MM.1S (cell line): ENCODE measurements around the gene PLCB1.

ENCODE experiments used
- EZH2 ChIP-seq: fragments of 300-600 bp; sonication (generic); optimal IDR thresholded peaks from 2 replicates; pipeline ENCODE3; 2017; ENCODE audit warnings: low read depth, mild to moderate bottlenecking, antibody characterized with exemption, low read length, mixed read lengths
- EZH2phosphoT487 ChIP-seq: fragments of 300-600 bp; sonication (generic); IDR thresholded peaks from 2 replicates; pipeline ENCODE4 v1.6.1; 2018; ENCODE audit warnings: antibody characterized with exemption, low read length
- TF ChIP-seq, protein P1 (sequence below): fragments of 300-600 bp; sonication (generic); IDR thresholded peaks from 2 replicates; pipeline ENCODE4 v1.5.1; 2016; ENCODE audit warnings: antibody characterized with exemption, low read length, mixed read lengths

DNA sequence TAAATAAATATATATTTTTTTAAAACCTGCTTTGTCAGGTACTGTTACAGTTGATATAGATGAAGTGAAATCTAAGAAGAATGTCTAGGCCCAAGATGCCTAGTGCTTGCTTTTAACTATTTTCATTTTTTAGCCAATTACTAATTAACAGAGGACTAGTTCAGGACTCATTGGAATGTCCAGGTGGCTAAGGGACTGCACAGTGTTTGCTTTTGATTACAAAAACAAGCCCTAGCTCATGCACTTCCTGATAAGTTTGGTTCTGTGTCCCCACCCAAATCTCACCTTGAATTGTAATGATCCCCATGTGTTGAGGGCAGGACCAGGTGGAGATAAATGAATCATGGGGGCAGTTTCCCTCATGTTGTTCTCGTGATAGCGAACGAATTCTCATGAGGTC is 417.1 kb downstream of the PLCB1 start:
- TF ChIP-seq, protein P1, sequence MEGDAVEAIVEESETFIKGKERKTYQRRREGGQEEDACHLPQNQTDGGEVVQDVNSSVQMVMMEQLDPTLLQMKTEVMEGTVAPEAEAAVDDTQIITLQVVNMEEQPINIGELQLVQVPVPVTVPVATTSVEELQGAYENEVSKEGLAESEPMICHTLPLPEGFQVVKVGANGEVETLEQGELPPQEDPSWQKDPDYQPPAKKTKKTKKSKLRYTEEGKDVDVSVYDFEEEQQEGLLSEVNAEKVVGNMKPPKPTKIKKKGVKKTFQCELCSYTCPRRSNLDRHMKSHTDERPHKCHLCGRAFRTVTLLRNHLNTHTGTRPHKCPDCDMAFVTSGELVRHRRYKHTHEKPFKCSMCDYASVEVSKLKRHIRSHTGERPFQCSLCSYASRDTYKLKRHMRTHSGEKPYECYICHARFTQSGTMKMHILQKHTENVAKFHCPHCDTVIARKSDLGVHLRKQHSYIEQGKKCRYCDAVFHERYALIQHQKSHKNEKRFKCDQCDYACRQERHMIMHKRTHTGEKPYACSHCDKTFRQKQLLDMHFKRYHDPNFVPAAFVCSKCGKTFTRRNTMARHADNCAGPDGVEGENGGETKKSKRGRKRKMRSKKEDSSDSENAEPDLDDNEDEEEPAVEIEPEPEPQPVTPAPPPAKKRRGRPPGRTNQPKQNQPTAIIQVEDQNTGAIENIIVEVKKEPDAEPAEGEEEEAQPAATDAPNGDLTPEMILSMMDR: no peak
- TF ChIP-seq EZH2 (no peak), EZH2phosphoT487 (no peak)
